ENCODE measurements around the gene PTPN14. TPM values are rescaled to one million over a fixed set of nuclear protein-coding genes. Genes with fewer than 3 reads are reported as not detected.

The PTPN14 gene
- total and polyA plus RNA-seq, 2 of the 4 experiments (the other 2 are of a cell fraction), result 21.5 to 31.7 TPM

DNA sequence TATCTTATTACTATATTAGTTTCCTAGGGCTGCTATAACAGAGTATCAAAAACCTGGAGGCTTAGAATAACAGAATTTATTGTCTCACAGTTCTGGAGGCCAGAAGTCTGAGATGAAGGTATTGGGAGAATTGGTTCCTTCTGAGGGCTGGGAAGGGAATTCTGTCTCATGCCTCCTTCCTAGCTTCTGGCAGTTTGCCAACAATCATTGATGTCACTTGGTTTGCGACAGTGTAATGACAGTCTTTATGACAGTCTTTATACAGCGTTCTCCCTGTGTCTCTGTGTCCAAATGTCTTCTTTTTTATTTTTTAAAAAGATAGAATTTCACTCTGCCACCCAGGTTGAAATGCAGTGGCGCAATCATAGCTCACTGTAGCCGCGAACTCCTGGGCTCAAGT is 35.8 kb upstream of the PTPN14 start:
- Histone ChIP-seq H2BK15ac (ENCODE audit: low read depth, low read length) (no peak overlapping the region), H3K4me2 (ENCODE audit: low read depth, low read length) (no peak overlapping the region), H3K23ac (ENCODE audit: low read depth, low read length) (no peak overlapping the region), H2BK120ac (ENCODE audit: low read depth, low read length) (no peak overlapping the region), H2AK5ac (ENCODE audit: low read depth, low read length) (no peak overlapping the region), H3K79me1 (ENCODE audit: low read depth in 1 of 2, low read length in 2 of 2) (no peaks in the 10 kb centered on the region), H4K20me1 (ENCODE audit: insufficient read depth, low read length) (no peaks in the 10 kb centered on the region), H3K9me1 (ENCODE audit: insufficient read depth, low read length) (peaks cover 2% of the 10 kb centered on the region; the same call in 1 of the 2 replicates), H3K9me3 (ENCODE audit: control insufficient read depth, insufficient read depth, low read length) (no peaks in the 10 kb centered on the region), H3K27me3 (ENCODE audit: control insufficient read depth, insufficient read depth, low read length) (peaks cover 1% of the 10 kb centered on the region), H4K91ac (ENCODE audit: insufficient read depth, low read depth, low read length) (no peak overlapping the region), H2BK5ac (ENCODE audit: low read depth, low read length, poor library complexity, severe bottlenecking) (no peak overlapping the region), H3K4me3 (ENCODE audit: insufficient read depth, low read depth, low read length) (no peak overlapping the region), H3K18ac (ENCODE audit: low read depth, low read length) (no peak overlapping the region), H2AFZ (replicated peaks; ENCODE audit: low read length, poor library complexity) (no peak overlapping the region), H3K4me1 (ENCODE audit: control insufficient read depth, insufficient read depth, low read length) (no peaks in the 10 kb centered on the region), H4K8ac (ENCODE audit: low read depth in 2 of 2, low read length in 2 of 2) (no peak overlapping the region), H3K56ac (ENCODE audit: extremely low read depth, insufficient read depth, low read length) (no peak overlapping the region), H3K27ac (ENCODE audit: insufficient read depth, low read length) (no peak overlapping the region), H3K36me3 (ENCODE audit: control insufficient read depth, insufficient read depth, low read length) (no peaks in the 10 kb centered on the region), H3K4ac (ENCODE audit: low read depth, low read length) (no peak overlapping the region), H3K14ac (replicated peaks; ENCODE audit: low read depth, low read length) (no peak overlapping the region), H3K9ac (ENCODE audit: low read depth, low read length) (no peak overlapping the region), H2BK20ac (ENCODE audit: low read depth, low read length) (no peak overlapping the region), H4K5ac (ENCODE audit: low read depth, low read length) (no peak overlapping the region), H2AK9ac (replicated peaks; ENCODE audit: low read depth, low read length, poor library complexity) (no peak overlapping the region)
- ChIA-PET CTCF (interaction anchor here (0.7 to 6.8 kb wide), 2 partner anchors 254 to 373 kb away, joined by 3 to 59 read pairs; no protein-coding TSS in a partner anchor), POLR2A (ENCODE audit: unreplicated experiment) (no interaction called here)
- in situ Hi-C loops (cut with MboI; ENCODE audit: low sequenced_read_pairs) (loop anchor here (5.0 to 10.0 kb wide), 3 partner anchors 200 to 372 kb away; no protein-coding TSS in a partner anchor), intact Hi-C loops (cut with micrococcal nuclease) (loop anchor here (5.0 kb wide), 1 partner anchor 375 kb away; no protein-coding TSS in a partner anchor), dilution Hi-C loops (cut with HindIII; ENCODE audit: low sequenced_read_pairs, unreplicated experiment) (no loop called here)
- DNase-seq, result no peak
- no CpG with 5 or more reads among the region's 5 CpGs for WGBS, 2 experiments (ENCODE audit: extremely low coverage in 2 of 2, insufficient read length in 1 of 2)
- no peak for ATAC-seq (ENCODE audit: low read depth)
- BruUV-seq (replicated peaks), result no TSS peak
- TF ChIP-seq MAFK (IDR thresholded peaks at IDR 0.05; ENCODE audit: low read depth, low read length), result no peak
- TF ChIP-seq BHLHE40 (IDR thresholded peaks at IDR 0.05; ENCODE audit: low read depth, low read length), result no peak
- TF ChIP-seq RAD21 (IDR thresholded peaks at IDR 0.05; ENCODE audit: low read length), result no peak
- no peak for TF ChIP-seq MXI1 (IDR thresholded peaks at IDR 0.05; ENCODE audit: borderline replicate concordance, low read depth, low read length)
- TF ChIP-seq, protein P1, sequence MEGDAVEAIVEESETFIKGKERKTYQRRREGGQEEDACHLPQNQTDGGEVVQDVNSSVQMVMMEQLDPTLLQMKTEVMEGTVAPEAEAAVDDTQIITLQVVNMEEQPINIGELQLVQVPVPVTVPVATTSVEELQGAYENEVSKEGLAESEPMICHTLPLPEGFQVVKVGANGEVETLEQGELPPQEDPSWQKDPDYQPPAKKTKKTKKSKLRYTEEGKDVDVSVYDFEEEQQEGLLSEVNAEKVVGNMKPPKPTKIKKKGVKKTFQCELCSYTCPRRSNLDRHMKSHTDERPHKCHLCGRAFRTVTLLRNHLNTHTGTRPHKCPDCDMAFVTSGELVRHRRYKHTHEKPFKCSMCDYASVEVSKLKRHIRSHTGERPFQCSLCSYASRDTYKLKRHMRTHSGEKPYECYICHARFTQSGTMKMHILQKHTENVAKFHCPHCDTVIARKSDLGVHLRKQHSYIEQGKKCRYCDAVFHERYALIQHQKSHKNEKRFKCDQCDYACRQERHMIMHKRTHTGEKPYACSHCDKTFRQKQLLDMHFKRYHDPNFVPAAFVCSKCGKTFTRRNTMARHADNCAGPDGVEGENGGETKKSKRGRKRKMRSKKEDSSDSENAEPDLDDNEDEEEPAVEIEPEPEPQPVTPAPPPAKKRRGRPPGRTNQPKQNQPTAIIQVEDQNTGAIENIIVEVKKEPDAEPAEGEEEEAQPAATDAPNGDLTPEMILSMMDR (conservative IDR thresholded peaks at IDR 0.05; ENCODE audit: low read depth, low read length), result no peak
- TF ChIP-seq CEBPB (IDR thresholded peaks at IDR 0.05; ENCODE audit: low read depth, low read length), result no peak
- no peak for TF ChIP-seq MAZ (IDR thresholded peaks at IDR 0.05; ENCODE audit: borderline replicate concordance, low read depth, low read length)
- no peak for TF ChIP-seq NFE2L2 (IDR thresholded peaks at IDR 0.05; ENCODE audit: low read depth, low read length)

All from IMR-90 (cell line).